Measurements from ENCODE around the gene ZFX. TPM values are rescaled to one million over a fixed set of nuclear protein-coding genes. Genes with fewer than 3 reads are reported as not detected.

The ZFX gene
- total RNA-seq, 2 experiments from 2014 or later, result 38.8 to 40.4 TPM

DNA sequence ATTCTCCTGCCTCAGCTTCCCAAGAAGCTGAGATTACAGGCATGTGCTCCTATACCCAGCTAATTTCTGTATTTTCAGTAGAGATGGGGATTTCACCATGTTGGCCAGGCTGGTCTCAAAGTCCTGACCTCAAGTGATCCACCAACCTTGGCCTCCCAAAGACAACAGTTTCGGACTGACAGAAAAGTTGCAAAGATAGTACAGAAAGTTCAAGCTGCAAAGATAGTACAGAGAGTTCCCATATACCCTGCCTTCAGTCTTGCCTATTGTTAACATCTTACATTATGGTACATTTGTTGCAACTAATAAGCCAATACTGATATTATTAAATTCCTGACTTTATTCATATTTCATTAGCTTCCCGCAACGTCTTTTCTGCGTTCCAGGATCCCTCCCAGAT, 98.5 kb downstream of the ZFX start:
- peaks cover 10% of the 10 kb centered on the region for H3K4me1 Mint-ChIP-seq (ENCODE audit: low read depth)
- no peak for ATAC-seq
- TF ChIP-seq, protein P1, sequence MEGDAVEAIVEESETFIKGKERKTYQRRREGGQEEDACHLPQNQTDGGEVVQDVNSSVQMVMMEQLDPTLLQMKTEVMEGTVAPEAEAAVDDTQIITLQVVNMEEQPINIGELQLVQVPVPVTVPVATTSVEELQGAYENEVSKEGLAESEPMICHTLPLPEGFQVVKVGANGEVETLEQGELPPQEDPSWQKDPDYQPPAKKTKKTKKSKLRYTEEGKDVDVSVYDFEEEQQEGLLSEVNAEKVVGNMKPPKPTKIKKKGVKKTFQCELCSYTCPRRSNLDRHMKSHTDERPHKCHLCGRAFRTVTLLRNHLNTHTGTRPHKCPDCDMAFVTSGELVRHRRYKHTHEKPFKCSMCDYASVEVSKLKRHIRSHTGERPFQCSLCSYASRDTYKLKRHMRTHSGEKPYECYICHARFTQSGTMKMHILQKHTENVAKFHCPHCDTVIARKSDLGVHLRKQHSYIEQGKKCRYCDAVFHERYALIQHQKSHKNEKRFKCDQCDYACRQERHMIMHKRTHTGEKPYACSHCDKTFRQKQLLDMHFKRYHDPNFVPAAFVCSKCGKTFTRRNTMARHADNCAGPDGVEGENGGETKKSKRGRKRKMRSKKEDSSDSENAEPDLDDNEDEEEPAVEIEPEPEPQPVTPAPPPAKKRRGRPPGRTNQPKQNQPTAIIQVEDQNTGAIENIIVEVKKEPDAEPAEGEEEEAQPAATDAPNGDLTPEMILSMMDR (IDR thresholded peaks at IDR 0.05), result no peak
- H3K9me3 Mint-ChIP-seq, result no peaks in the 10 kb centered on the region
- CTCF ChIA-PET, result interaction anchor here (0.8 kb wide), 1 partner anchor 534 kb away, joined by 3 read pairs; no protein-coding TSS in a partner anchor
- POLR2A ChIA-PET, result no interaction called here
- H3K36me3 Mint-ChIP-seq (ENCODE audit: low read depth), result no peaks in the 10 kb centered on the region
- no peak overlapping the region for H3K27ac Mint-ChIP-seq
- no peak for DNase-seq
- H3K4me3 Mint-ChIP-seq, result no peak overlapping the region
- intact Hi-C loops (cut with micrococcal nuclease), result no loop called here
- no peaks in the 10 kb centered on the region for H3K27me3 Mint-ChIP-seq

DNA sequence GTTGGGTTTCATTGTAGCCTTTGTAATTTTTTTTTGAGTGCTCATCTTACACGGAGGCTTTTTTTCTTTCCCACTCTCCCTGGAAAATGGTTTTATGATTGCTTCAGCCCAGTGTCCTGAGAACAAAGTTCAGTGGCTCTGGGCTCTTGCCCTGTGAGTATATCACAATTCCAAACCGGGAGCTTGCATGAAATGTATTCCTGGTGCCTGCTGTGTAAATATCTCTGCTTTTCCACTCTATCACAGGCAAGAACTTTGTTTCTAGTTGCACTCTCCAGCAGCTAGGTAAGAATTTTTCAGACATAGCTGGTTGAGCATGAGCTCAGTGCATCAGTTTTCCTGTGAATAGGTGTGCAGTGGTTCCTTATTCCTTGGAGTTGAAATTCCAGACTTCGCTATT, 103.5 kb downstream of the ZFX start:
- Mint-ChIP-seq H3K4me1 (ENCODE audit: low read depth) (no peaks in the 10 kb centered on the region), H3K9me3 (no peaks in the 10 kb centered on the region), H3K27me3 (no peaks in the 10 kb centered on the region), H3K36me3 (ENCODE audit: low read depth) (no peaks in the 10 kb centered on the region), H3K27ac (no peak overlapping the region), H3K4me3 (no peak overlapping the region)
- CTCF ChIA-PET, result no interaction called here
- intact Hi-C loops (cut with micrococcal nuclease), result no loop called here
- DNase-seq, result no peak
- ATAC-seq, result no peak
- TF ChIP-seq, protein P1 (IDR thresholded peaks at IDR 0.05), result no peak
- POLR2A ChIA-PET, result no interaction called here

DNA sequence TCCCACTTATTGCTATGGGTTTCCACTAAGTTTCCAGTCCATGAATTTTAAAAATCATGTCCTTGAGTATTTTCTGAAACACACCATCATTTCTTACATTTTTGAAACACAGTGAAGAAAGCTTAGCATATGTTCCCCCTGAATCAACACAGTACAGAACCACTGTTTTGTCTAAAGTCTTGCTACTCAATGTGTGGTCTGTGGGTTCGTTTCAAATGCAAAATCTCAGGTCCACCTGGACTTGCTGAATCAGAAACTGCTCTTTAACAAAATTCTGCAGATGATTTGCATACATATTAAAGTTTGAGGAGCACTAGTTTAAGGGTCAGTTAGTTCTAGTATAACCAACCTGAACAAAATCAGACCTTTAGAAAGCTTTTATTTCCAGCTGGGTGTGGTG, 103.9 kb downstream of the ZFX start:
- intact Hi-C loops (cut with micrococcal nuclease), result no loop called here
- H3K4me1 Mint-ChIP-seq (ENCODE audit: low read depth), result no peaks in the 10 kb centered on the region
- no peak overlapping the region for H3K4me3 Mint-ChIP-seq
- H3K27me3 Mint-ChIP-seq, result no peaks in the 10 kb centered on the region
- no peak overlapping the region for H3K27ac Mint-ChIP-seq
- POLR2A ChIA-PET, result no interaction called here
- TF ChIP-seq, protein P1 (IDR thresholded peaks at IDR 0.05), result no peak
- H3K9me3 Mint-ChIP-seq, result no peaks in the 10 kb centered on the region
- no peak for DNase-seq
- no peaks in the 10 kb centered on the region for H3K36me3 Mint-ChIP-seq (ENCODE audit: low read depth)
- CTCF ChIA-PET, result no interaction called here
- ATAC-seq, result no peak

DNA sequence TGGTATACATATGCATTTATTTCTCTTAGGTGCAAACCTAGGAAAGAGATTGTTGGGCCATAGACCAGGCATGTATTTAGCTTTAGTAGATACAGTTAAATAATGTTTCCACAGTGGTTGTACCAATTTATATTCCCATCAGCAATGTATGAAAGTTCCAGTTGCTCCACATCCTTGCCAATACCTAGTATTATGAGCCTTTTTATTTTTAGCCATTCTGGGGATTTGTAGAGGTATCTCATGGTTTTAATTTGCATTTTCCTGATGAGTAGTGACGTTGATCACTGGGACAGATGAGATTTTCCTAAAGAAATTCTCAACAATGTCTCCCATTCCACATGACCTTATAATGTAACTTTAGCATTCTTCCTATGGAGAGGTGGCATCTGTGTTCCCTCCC, 107.5 kb downstream of the ZFX start:
- H3K27ac Mint-ChIP-seq, result no peak overlapping the region
- intact Hi-C loops (cut with micrococcal nuclease), result no loop called here
- no peak overlapping the region for H3K4me3 Mint-ChIP-seq
- H3K4me1 Mint-ChIP-seq (ENCODE audit: low read depth), result peaks cover 7% of the 10 kb centered on the region
- no peaks in the 10 kb centered on the region for H3K36me3 Mint-ChIP-seq (ENCODE audit: low read depth)
- TF ChIP-seq, protein P1 (IDR thresholded peaks at IDR 0.05), result no peak
- DNase-seq, result no peak
- no peaks in the 10 kb centered on the region for H3K27me3 Mint-ChIP-seq
- H3K9me3 Mint-ChIP-seq, result no peaks in the 10 kb centered on the region
- POLR2A ChIA-PET, result no interaction called here
- no peak for ATAC-seq
- CTCF ChIA-PET, result interaction anchor here (1.0 to 4.6 kb wide), 2 partner anchors 11 to 114 kb away, joined by 3 to 19 read pairs; no protein-coding TSS in a partner anchor

DNA sequence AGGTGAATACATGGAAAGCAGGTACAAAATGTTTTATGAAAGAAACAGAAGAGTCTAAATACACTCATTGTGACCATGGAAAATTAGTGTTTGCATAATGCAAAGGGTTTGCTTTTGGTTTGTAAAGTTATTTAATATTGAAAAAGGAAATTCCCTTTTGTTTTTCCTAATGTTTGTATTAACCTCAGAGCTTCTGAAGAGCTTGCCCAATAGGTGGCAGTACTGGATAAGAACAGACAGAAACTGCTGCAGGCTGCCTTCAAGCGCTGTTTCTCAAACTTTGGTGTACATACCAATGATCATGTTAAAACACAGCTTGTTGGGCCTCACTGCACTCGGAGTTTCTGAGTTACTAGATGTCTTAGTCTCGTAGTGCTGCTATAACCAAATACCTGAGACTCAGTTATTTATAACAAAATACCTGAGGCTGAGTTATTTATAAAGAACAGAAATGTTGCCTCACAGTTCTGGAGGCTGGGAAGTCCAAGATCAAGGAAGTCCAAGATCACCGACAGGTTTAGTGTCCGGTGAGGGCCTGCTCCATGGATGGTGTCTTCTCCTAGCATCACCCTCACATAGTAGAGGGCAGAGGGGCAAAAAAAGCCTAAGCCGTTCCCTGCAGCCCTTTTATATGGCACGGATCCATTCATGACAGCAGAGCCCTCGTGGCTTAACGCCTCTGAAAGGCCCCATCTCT, 110.2 kb downstream of the ZFX start:
- peak; percentile 43 for DNase-seq
- intact Hi-C loops (cut with micrococcal nuclease), result no loop called here
- CTCF ChIA-PET, result interaction anchor here (0.7 to 4.6 kb wide), 9 partner anchors 9 to 884 kb away, joined by 3 to 19 read pairs (median 4); no protein-coding TSS in a partner anchor
- Mint-ChIP-seq H3K27me3 (no peaks in the 10 kb centered on the region), H3K27ac (no peak overlapping the region), H3K4me3 (no peak overlapping the region), H3K9me3 (no peaks in the 10 kb centered on the region), H3K4me1 (ENCODE audit: low read depth) (peaks cover 13% of the 10 kb centered on the region), H3K36me3 (ENCODE audit: low read depth) (no peaks in the 10 kb centered on the region)
- TF ChIP-seq, protein P1 (IDR thresholded peaks at IDR 0.05), result peak; percentile 37
- POLR2A ChIA-PET, result no interaction called here
- peak; percentile 51 for ATAC-seq
